K562 (cell line): ENCODE data around the gene P2RX5. TPM values are rescaled to one million over a fixed set of nuclear protein-coding genes. Genes with fewer than 3 reads are reported as not detected.

Source experiments
- ATAC-seq: fragments of 200-7000 bp; cut with Tn5 transposase; 3 replicates; pipeline ENCODE4 v1.9.1; 2020; ENCODE audit warnings: moderate library complexity
- BruUV-seq: library from RNA; stranded (reverse); fragments of 400-500 nt; replicated peaks from 2 replicates; lab custom pipeline; 2021; lab: Mats Ljungman, UMichigan
- CTCF ChIA-PET: fragments of 300-600 bp; formaldehyde crosslinking; extraction: SDS; loops from one replicate; lab custom pipeline; 2021; ENCODE audit warnings: low intra/inter-chr PET ratio; lab: Yijun Ruan, JAX
- POLR2A ChIA-PET: fragments of 300-600, 350-650 bp; sonication (Branson Sonifier 250); formaldehyde crosslinking; extraction: SDS; loops from one replicate; lab custom pipeline; 2021; ENCODE audit warnings: antibody characterized with exemption, inconsistent platforms; lab: Yijun Ruan, JAX
- DNase-seq, 4 experiments: peaks; one replicate each; pipeline versions ENCODE4 v3.0.0 to v3.0.0-alpha.2; 2011 to 2018; ENCODE audit warnings: low spot score in 3 of 4, mixed read lengths in 3 of 4; ENCODE audit errors: extremely low read depth in 1 of 4
- FAIRE-seq: peaks from 2 replicates; lab custom pipeline; 2011; peaks lifted over from hg19 to GRCh38; lab: Jason Lieb, UNC
- H2AFZ ChIP-seq: 2 replicates; pipeline ENCODE4 v1.6.0; 2011; ENCODE audit warnings: low read depth, low read length, control low read depth, inconsistent platforms
- H3K27ac ChIP-seq: fragments of 200-600 bp; 3 replicates; pipeline ENCODE4 v1.8.0; 2011; ENCODE audit warnings: low read depth, mild to moderate bottlenecking, control low read depth, inconsistent platforms, low read length, moderate library complexity, mixed read lengths; ENCODE audit errors: extremely low read depth
- H3K27me3 ChIP-seq, 2 experiments: fragments of 300-600 bp in 1 of 2; 2 replicates in 1 of 2; 3 replicates in 1 of 2; pipeline versions ENCODE4 v1.6.0 to v1.8.0; 2011; ENCODE audit warnings: inconsistent platforms in 2 of 2, low read length in 2 of 2, mild to moderate bottlenecking in 1 of 2, mixed read lengths in 1 of 2, moderate library complexity in 1 of 2; ENCODE audit not compliant: control insufficient read depth in 2 of 2, insufficient read depth in 2 of 2
- H3K36me3 ChIP-seq: fragments of 300-600 bp; 3 replicates; pipeline ENCODE4 v1.8.0; 2011; ENCODE audit warnings: mild to moderate bottlenecking, low read length, inconsistent platforms; ENCODE audit not compliant: control insufficient read depth, insufficient read depth
- H3K4me1 ChIP-seq, 2 experiments: fragments of 200-600 bp in 1 of 2; replicated peaks in 1 of 2; 2 replicates in 1 of 2; 3 replicates in 1 of 2; pipeline versions ENCODE4 v1.5.1 to v1.8.0; 2011; ENCODE audit warnings: inconsistent platforms in 2 of 2, low read length in 2 of 2, mild to moderate bottlenecking in 1 of 2, mixed read lengths in 1 of 2, moderate library complexity in 1 of 2; ENCODE audit not compliant: control insufficient read depth in 2 of 2, insufficient read depth in 2 of 2
- H3K4me2 ChIP-seq: 2 replicates; pipeline ENCODE4 v1.6.1; 2011; ENCODE audit warnings: low read length, control low read depth, inconsistent platforms, mixed read lengths; ENCODE audit not compliant: insufficient read depth
- H3K4me3 ChIP-seq: fragments of 200-600 bp; sonication (generic), shearing (Covaris generic); 2 replicates; pipeline ENCODE4 v1.5.1; 2016; ENCODE audit warnings: control low read depth, inconsistent platforms
- H3K79me2 ChIP-seq: fragments of 200-600 bp; 3 replicates; pipeline ENCODE4 v1.8.0; 2011; ENCODE audit warnings: low read length, inconsistent platforms; ENCODE audit not compliant: control insufficient read depth, insufficient read depth
- H3K9ac ChIP-seq, 2 experiments: 2 replicates each; pipeline versions ENCODE4 v1.6.0 to v1.6.1; 2011; ENCODE audit warnings: low read depth in 2 of 2, low read length in 2 of 2, control low read depth in 1 of 2, inconsistent platforms in 1 of 2, mild to moderate bottlenecking in 1 of 2, mixed read lengths in 1 of 2; ENCODE audit not compliant: insufficient read depth in 1 of 2
- H3K9me1 ChIP-seq: one replicate; pipeline ENCODE4 v1.6.0; 2011; ENCODE audit warnings: inconsistent platforms, mild to moderate bottlenecking, low read length, moderate library complexity; ENCODE audit not compliant: control insufficient read depth, insufficient read depth
- H3K9me3 ChIP-seq: replicated peaks from 2 replicates; pipeline ENCODE4 v1.5.1; 2011; ENCODE audit warnings: low read depth, low read length, inconsistent platforms; ENCODE audit not compliant: control insufficient read depth, insufficient read depth
- H4K20me1 ChIP-seq: replicated peaks from 2 replicates; pipeline ENCODE4 v1.6.1; 2011; ENCODE audit warnings: low read length, inconsistent platforms, mixed read lengths; ENCODE audit not compliant: control insufficient read depth, insufficient read depth
- ADNP ChIP-seq: fragments of 200-800 bp; sonication (Bioruptor generic); IDR thresholded peaks from 2 replicates; pipeline ENCODE4 v1.6.1; 2016; ENCODE audit warnings: missing genetic modification characterization, missing compliant biosample characterization
- ESRRA ChIP-seq: fragments of 450-650 bp; IDR thresholded peaks from 2 replicates; pipeline ENCODE4 v1.6.1; 2014; ENCODE audit warnings: low read depth, mild to moderate bottlenecking, moderate library complexity, borderline replicate concordance
- POLR2G ChIP-seq: fragments of 200-400 bp; formaldehyde crosslinking; IDR thresholded peaks from 2 replicates; pipeline ENCODE4 v1.6.1; 2017; ENCODE audit warnings: low read depth, mild to moderate bottlenecking, antibody characterized with exemption, low read length, moderate library complexity
- SMAD4 ChIP-seq: fragments of 250-450 bp; sonication (Bioruptor Pico); conservative IDR thresholded peaks from 2 replicates; pipeline ENCODE4 v1.8.0; 2021; ENCODE audit warnings: inconsistent platforms, mild to moderate bottlenecking, moderate library complexity
- WGBS: fragments of 100-300 bp; shearing (Covaris generic); methylation state at CpG from one replicate; pipeline ENCODE4 v1.1.6; 2016; ENCODE audit warnings: low coverage, mixed read lengths; ENCODE audit not compliant: insufficient coverage; ENCODE audit errors: missing lambda C conversion rate; 5-methylcytosine and 5-hydroxymethylcytosine counted together
- in situ Hi-C: fragments of 300-500 bp; cut with MboI; formaldehyde crosslinking; loops from 4 replicates; pipeline ENCODE4 v1.15.0; 2018; ENCODE audit warnings: inconsistent platforms, mixed read lengths
- intact Hi-C: fragments of 100-400 bp; cut with micrococcal nuclease; formaldehyde crosslinking; loops from 2 replicates; pipeline ENCODE4 v1.14.2; 2022
- polyA plus RNA-seq, 8 experiments: library from polyadenylated mRNA; depleted of rRNA in 4 of 8; stranded (reverse) in 5 of 8; unstranded in 3 of 8; fragments of >200 nt; fragmentation: Nextera tagmentation in 2 of 8; fragmentation: Illumina TruSeq in 1 of 8; extraction: Ambion mirVana in 2 of 8; extraction: Trizol in 1 of 8; gene quantifications; 2 replicates each; pipeline versions ENCODE4 v1.2.1 to v1.2.3, GENCODE V29; 2011 to 2014; ENCODE audit warnings: inconsistent platforms in 1 of 8, missing spikeins in 1 of 8
- total RNA-seq, 7 experiments: library from RNA; depleted of rRNA in 6 of 7; stranded (reverse); fragments of >200 nt in 6 of 7; fragmentation: Illumina TruSeq in 2 of 7; extraction: Trizol in 2 of 7; gene quantifications; 2 replicates each; pipeline versions ENCODE4 v1.2.1 to v1.2.3, GENCODE V29; 2011 to 2021; ENCODE audit warnings: low replicate concordance in 1 of 7

Gene P2RX5
- total and polyA plus RNA-seq, 9 of the 15 experiments (the other 6 are each of a cell fraction or from before 2014, with no cell fraction given): 0.31 to 4.0 (median 1.3) TPM

GRCh38 chr17:3660311-3660891, 35.6 kb downstream of the P2RX5 start:
- DNase-seq: no peak
- TF ChIP-seq SMAD4: no peak
- TF ChIP-seq POLR2G: peak; percentile 33; the same call in 1 of the 2 replicates
- no peaks in the 10 kb centered on the region for H4K20me1 ChIP-seq
- ATAC-seq: no peak
- H3K27ac ChIP-seq: no peak overlapping the region
- peak overlapping the region in 1 of 2 experiments; percentile 26; a peak in 1 of 4 replicates for H3K9ac ChIP-seq
- H3K79me2 ChIP-seq: no peaks in the 10 kb centered on the region
- ChIA-PET POLR2A (interaction anchor here (0.6 to 1.1 kb wide), 2 partner anchors 24 to 109 kb away, joined by 3 to 5 read pairs; partner anchors contain the start of genes CTNS and SHPK), CTCF (no interaction called here)
- intact Hi-C loops: no loop called here
- BruUV-seq: no TSS peak
- no peaks in the 10 kb centered on the region for H3K9me1 ChIP-seq
- peaks cover 0 to 42% of the 10 kb centered on the region in 2 experiments; a peak in 2 of 5 replicates for H3K4me1 ChIP-seq
- H3K27me3 ChIP-seq: no peaks in the 10 kb centered on the region
- no peak overlapping the region for H3K4me2 ChIP-seq
- no peaks in the 10 kb centered on the region for H3K9me3 ChIP-seq
- H2AFZ ChIP-seq: no peak overlapping the region
- no peak for FAIRE-seq
- in situ Hi-C loops: no loop called here
- no peak overlapping the region for H3K4me3 ChIP-seq
- no peaks in the 10 kb centered on the region for H3K36me3 ChIP-seq
- WGBS: 86% methylated on average over 21 of the region's 23 CpGs

- WGBS: 74% methylated on average over 19 of the region's 22 CpGs
- Histone ChIP-seq H3K4me3 (no peak overlapping the region), H4K20me1 (no peaks in the 10 kb centered on the region), H3K4me1 (peaks cover 0 to 42% of the 10 kb centered on the region in 2 experiments; a peak in 2 of 5 replicates), H3K9me3 (no peaks in the 10 kb centered on the region), H3K27ac (no peak overlapping the region), H3K9me1 (no peaks in the 10 kb centered on the region), H3K79me2 (no peaks in the 10 kb centered on the region), H2AFZ (no peak overlapping the region), H3K9ac (peak overlapping the region in 1 of 2 experiments; percentile 78; a peak in 2 of 4 replicates), H3K4me2 (no peak overlapping the region), H3K36me3 (no peaks in the 10 kb centered on the region), H3K27me3 (no peaks in the 10 kb centered on the region)
- DNase-seq: peak in 2 of 4 experiments; percentile 32 to 35
- intact Hi-C loops (no loop called here), in situ Hi-C loops (no loop called here)
- TF ChIP-seq ESRRA (peak; percentile 50; the same call in 1 of the 2 replicates), ADNP (tag) (no peak), POLR2G (peak; percentile 21; the same call in 1 of the 2 replicates)
- no TSS peak for BruUV-seq
- ChIA-PET POLR2A (interaction anchor here (1.1 kb wide), 1 partner anchor 23 kb away, joined by 5 read pairs; the partner anchor contains the start of genes CTNS and SHPK), CTCF (no interaction called here)
- no peak for FAIRE-seq
- no peak for ATAC-seq
Measured at GRCh38 chr17:3659541-3660111, 36.3 kb downstream of the P2RX5 start.
